HG02938 (cell line): ENCODE results near the gene BACH2.
"Not testable (repeated sequence)": the region's sequence is repeated elsewhere in the genome, so short reads cannot be mapped to it uniquely, and the experiment has no call there.

Source experiments
- ATAC-seq: cut with Tn5 transposase; IDR thresholded peaks from one replicate; pipeline ENCODE4 v1.9.1; 2021; ENCODE audit warnings: mild to moderate bottlenecking, moderate library complexity; ENCODE audit not compliant: unreplicated experiment

BACH2 gene

GRCh38 chr6:90296341-90297114 lies at the start of gene BACH2:
TSS of gene BACH2 (minus strand) at chr6:90296843. CDS start at chr6:90008844, 287,999 bp downstream.
- peak; percentile 71 for ATAC-seq

- ATAC-seq: no peak
Observed at GRCh38 chr6:90343576-90343975, 46.9 kb upstream of the BACH2 start.

- no peak for ATAC-seq
Observed at GRCh38 chr6:90338409-90338808, 41.8 kb upstream of the BACH2 start.

- no peak for ATAC-seq
Observed at GRCh38 chr6:90336388-90336947, 39.8 kb upstream of the BACH2 start.

- no peak for ATAC-seq
Observed at GRCh38 chr6:90333928-90334327, 37.3 kb upstream of the BACH2 start.

- ATAC-seq: not testable (repeated sequence)
Observed at GRCh38 chr6:90332978-90333543, 36.4 kb upstream of the BACH2 start.

GRCh38 chr6:90329386-90330077 lies 32.9 kb upstream of the BACH2 start:
- ATAC-seq: no peak

GRCh38 chr6:90328004-90328403 lies 31.4 kb upstream of the BACH2 start:
- no peak for ATAC-seq

GRCh38 chr6:90326404-90327057 lies 29.9 kb upstream of the BACH2 start:
- no peak for ATAC-seq

- ATAC-seq: no peak
Observed at GRCh38 chr6:90323706-90324105, 27.1 kb upstream of the BACH2 start.

GRCh38 chr6:90322976-90323474 lies 26.4 kb upstream of the BACH2 start:
- no peak for ATAC-seq

GRCh38 chr6:90319979-90320685 lies 23.5 kb upstream of the BACH2 start:
- ATAC-seq: no peak

- ATAC-seq: no peak
Observed at GRCh38 chr6:90319044-90319443, 22.4 kb upstream of the BACH2 start.

- no peak for ATAC-seq
Observed at GRCh38 chr6:90315986-90316385, 19.3 kb upstream of the BACH2 start.

- no peak for ATAC-seq
Observed at GRCh38 chr6:90315354-90315950, 18.8 kb upstream of the BACH2 start.

GRCh38 chr6:90314514-90314913 lies 17.9 kb upstream of the BACH2 start:
- no peak for ATAC-seq

GRCh38 chr6:90311569-90311968 lies 14.9 kb upstream of the BACH2 start:
- ATAC-seq: no peak

GRCh38 chr6:90305800-90306448 lies 9.3 kb upstream of the BACH2 start:
- ATAC-seq: no peak

GRCh38 chr6:90304308-90304707 lies 7.7 kb upstream of the BACH2 start:
- ATAC-seq: peak; percentile 59
